Stimulated activated CD8-positive, alpha-beta memory T cell treated with anti-CD3 and anti-CD28 coated beads, Interleukin-4, amount 100 ng/mL, for 1 hour (primary cell): Measurements from ENCODE around the gene HIC1.
"Not testable (repeated sequence)": the region's sequence is repeated elsewhere in the genome, so short reads cannot be mapped to it uniquely, and the experiment has no call there.

Experiments
- DNase-seq, 2 donors: peaks; one replicate each; pipeline ENCODE4 v3.0.0-alpha.2; 2020; ENCODE audit warnings: low read depth in 2 of 2, low spot score in 1 of 2

HIC1 gene

GRCh38 chr17:2054512-2055291, at the start of gene HIC1:
Gene HIC1, plus strand, starts transcription at chr17:2055103. Its CDS starts 1,588 bp downstream, at chr17:2056691.
- peak in 1 of 2 donors; percentile 58 for DNase-seq

- DNase-seq, result no peak
Observed at GRCh38 chr17:2008332-2009126, 46.4 kb upstream of the HIC1 start.

- DNase-seq, result no peak
Observed at GRCh38 chr17:2009737-2010136, 45.2 kb upstream of the HIC1 start.

GRCh38 chr17:2011411-2012371, 43.2 kb upstream of the HIC1 start:
- DNase-seq, result no peak

- DNase-seq, result no peak
Observed at GRCh38 chr17:2012499-2012898, 42.4 kb upstream of the HIC1 start.

GRCh38 chr17:2013220-2013993, 41.5 kb upstream of the HIC1 start:
- DNase-seq, result not testable (repeated sequence)

GRCh38 chr17:2013994-2014317, 40.9 kb upstream of the HIC1 start:
- no peak for DNase-seq

GRCh38 chr17:2015314-2015713, 39.6 kb upstream of the HIC1 start:
- no peak for DNase-seq

- no peak for DNase-seq
Observed at GRCh38 chr17:2016494-2016893, 38.4 kb upstream of the HIC1 start.

- DNase-seq, result no peak
Observed at GRCh38 chr17:2017274-2017941, 37.5 kb upstream of the HIC1 start.

- no peak for DNase-seq
Observed at GRCh38 chr17:2018716-2019510, 36.0 kb upstream of the HIC1 start.

GRCh38 chr17:2019723-2020122, 35.2 kb upstream of the HIC1 start:
- no peak for DNase-seq

- no peak for DNase-seq
Observed at GRCh38 chr17:2020721-2021120, 34.2 kb upstream of the HIC1 start.

- DNase-seq, result no peak
Observed at GRCh38 chr17:2022647-2023240, 32.2 kb upstream of the HIC1 start.

- DNase-seq, result no peak
Observed at GRCh38 chr17:2023256-2023655, 31.6 kb upstream of the HIC1 start.

GRCh38 chr17:2023692-2024571, 31.0 kb upstream of the HIC1 start:
- no peak for DNase-seq

- DNase-seq, result no peak
Observed at GRCh38 chr17:2024572-2025219, 30.2 kb upstream of the HIC1 start.
